ENCODE data around the gene RALGPS2.

RALGPS2 gene

DNA sequence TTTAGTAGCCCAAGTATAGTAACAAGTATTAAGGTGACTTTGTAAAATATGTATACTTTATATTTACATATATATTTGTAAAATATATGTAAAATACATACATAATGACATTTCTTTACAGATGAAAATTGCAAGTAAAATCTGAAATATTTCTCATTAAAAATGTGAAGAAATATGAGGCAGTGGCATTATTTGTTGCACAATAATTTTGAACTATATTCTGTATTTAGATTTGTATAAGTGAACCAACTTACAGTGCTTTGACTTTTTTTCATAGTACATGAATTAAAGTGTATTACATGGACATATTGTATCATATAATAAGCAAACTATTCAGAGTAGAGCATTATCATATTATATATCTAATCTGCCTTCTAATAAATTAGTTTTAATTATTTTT, 85.5 kb downstream of the RALGPS2 start:
- TF ChIP-seq, protein P1, sequence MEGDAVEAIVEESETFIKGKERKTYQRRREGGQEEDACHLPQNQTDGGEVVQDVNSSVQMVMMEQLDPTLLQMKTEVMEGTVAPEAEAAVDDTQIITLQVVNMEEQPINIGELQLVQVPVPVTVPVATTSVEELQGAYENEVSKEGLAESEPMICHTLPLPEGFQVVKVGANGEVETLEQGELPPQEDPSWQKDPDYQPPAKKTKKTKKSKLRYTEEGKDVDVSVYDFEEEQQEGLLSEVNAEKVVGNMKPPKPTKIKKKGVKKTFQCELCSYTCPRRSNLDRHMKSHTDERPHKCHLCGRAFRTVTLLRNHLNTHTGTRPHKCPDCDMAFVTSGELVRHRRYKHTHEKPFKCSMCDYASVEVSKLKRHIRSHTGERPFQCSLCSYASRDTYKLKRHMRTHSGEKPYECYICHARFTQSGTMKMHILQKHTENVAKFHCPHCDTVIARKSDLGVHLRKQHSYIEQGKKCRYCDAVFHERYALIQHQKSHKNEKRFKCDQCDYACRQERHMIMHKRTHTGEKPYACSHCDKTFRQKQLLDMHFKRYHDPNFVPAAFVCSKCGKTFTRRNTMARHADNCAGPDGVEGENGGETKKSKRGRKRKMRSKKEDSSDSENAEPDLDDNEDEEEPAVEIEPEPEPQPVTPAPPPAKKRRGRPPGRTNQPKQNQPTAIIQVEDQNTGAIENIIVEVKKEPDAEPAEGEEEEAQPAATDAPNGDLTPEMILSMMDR (IDR thresholded peaks at IDR 0.05; ENCODE audit: control insufficient read depth, extremely low read depth, insufficient read depth): no peak
- no peak overlapping the region for H3K4me3 ChIP-seq (ENCODE audit: low read depth, low read length)
- DNase-seq (ENCODE audit: low read depth): no peak

DNA sequence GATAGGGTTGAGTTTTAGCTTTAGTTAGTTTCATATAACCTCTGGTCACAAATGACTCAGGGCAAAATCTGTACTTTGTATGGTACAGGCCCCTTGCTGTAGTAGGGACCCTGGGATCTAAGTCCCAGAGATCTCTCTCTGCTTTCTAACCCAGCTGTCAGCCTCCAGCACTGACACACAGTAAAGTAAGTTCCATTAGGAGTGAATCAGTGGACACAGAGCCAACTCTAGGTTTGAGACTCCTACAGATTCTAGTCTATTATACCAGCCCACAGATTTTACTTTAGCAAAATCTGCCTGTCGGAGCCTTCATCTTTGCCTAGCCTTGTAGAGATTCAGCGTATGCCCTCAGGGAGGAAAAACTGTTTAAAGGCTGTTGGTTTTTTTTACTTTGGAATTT, 93.4 kb downstream of the RALGPS2 start:
- TF ChIP-seq, protein P1 (IDR thresholded peaks at IDR 0.05; ENCODE audit: control insufficient read depth, extremely low read depth, insufficient read depth): no peak
- no peak overlapping the region for H3K4me3 ChIP-seq (ENCODE audit: low read depth, low read length)
- DNase-seq (ENCODE audit: low read depth): no peak

DNA sequence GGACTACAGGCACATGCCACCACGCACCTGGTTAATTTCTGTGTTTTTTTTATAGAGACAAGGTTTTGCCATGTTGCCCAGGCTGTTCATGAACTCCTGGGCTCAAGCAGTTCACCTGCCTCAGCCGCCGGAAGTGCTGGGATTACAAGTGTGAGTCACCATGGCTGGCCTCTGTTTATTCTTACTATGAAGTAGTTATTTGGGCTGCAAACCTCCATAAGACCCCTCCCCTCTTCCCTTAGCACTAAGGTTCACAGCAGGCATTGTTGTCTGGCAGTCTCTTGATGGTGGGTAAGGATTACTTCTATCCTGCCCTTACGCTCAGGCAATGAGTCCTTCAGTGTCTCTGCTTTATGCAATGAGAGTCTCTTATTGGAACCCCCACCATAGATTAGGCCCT, 94.1 kb downstream of the RALGPS2 start:
- H3K4me3 ChIP-seq (ENCODE audit: low read depth, low read length): no peak overlapping the region
- no peak for DNase-seq (ENCODE audit: low read depth)
- TF ChIP-seq, protein P1 (IDR thresholded peaks at IDR 0.05; ENCODE audit: control insufficient read depth, extremely low read depth, insufficient read depth): no peak

DNA sequence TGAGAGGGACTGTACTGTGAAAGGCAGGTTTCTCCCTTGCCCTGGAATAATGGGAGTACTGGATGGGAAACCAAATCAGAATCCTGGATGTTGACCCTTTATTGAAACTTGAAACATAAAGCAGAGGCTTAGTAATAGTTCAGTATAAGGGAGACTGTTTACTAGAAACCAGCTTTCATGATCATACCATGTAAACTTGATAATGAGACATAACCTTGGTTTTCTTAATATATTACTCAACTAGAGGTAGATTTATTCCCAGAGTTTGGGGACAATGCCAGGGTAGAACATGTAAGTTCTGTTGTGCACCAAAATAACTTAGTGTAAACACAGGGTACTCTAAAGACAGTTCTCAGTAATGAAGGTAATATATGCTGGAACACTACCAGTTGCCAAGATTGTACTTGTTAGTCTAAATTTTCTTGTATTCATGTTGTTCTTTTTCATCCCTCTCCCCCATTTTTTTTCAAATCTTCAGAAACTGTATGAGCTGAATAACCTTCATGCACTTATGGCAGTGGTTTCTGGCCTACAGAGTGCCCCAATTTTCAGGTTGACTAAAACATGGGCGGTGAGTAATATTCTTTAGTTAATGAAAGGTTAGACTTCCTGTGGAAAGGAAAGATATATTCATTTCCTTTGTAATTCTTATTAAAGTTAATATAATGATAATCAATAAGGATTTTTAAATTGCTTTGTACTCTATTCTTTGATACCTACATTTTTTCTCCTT, 96.3 kb downstream of the RALGPS2 start:
- TF ChIP-seq, protein P1 (IDR thresholded peaks at IDR 0.05; ENCODE audit: control insufficient read depth, extremely low read depth, insufficient read depth): no peak
- no peak for DNase-seq (ENCODE audit: low read depth)
- H3K4me3 ChIP-seq (ENCODE audit: low read depth, low read length): no peak overlapping the region

DNA sequence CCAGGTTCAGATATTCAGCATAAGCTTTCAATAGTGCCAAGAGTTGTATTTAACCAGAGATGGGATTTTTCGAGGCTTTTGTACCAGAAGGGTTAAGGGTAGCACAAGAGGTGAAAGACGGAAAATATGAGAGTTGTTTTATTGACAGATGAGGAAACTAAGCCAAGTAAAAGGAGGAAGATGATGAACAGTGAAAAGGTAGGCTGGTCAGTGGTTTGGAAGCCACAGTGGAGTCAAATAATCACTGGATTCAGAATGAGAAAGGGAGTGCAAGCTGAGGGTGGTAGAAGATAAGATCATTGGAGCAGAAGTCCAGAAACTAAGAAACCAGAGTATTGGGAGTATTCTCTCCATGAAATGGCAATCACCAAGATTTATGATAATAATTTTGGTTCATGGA, 100.1 kb downstream of the RALGPS2 start:
- TF ChIP-seq, protein P1 (IDR thresholded peaks at IDR 0.05; ENCODE audit: control insufficient read depth, extremely low read depth, insufficient read depth): no peak
- H3K4me3 ChIP-seq (ENCODE audit: low read depth, low read length): no peak overlapping the region
- no peak for DNase-seq (ENCODE audit: low read depth)

DNA sequence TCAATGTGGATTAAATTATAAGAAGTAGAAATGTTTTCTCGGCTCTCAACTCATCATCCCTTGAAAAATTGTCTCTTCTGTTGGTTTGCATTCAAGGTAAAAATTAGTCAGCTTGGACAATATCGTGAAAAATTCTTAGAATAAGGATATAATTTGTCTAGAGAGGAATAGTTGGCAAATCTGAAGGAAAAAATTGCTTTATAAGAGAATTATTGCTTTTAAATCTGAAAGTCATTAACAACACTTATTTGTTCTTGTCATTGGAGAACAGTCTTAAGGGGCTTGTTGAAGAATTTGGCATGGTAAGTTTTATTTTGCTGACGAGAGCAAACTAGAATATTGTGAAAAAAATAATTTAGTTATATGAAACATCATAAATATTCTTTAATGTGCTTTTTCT, 119.4 kb downstream of the RALGPS2 start:
- DNase-seq (ENCODE audit: low read depth): no peak
- H3K4me3 ChIP-seq (ENCODE audit: low read depth, low read length): no peak overlapping the region
- TF ChIP-seq, protein P1 (IDR thresholded peaks at IDR 0.05; ENCODE audit: control insufficient read depth, extremely low read depth, insufficient read depth): no peak

DNA sequence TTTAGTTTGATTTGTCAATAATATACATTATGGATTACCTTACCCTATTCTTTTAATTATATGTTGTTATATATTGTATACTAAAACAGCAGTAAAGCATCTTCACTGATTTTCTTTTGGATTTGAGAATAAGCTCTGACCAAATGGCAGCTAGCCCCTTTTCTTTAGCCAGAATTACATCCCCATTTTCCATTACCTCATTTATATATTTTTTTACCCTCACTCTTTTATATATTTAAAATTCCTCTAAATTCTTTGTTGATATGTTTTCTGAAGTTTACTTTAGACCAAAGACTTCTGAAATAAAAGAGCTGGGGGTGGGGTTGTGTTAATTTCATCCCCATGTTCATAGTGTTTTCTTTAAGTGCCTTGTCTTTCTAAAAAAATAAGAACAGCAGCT, 121.3 kb downstream of the RALGPS2 start:
- TF ChIP-seq, protein P1 (IDR thresholded peaks at IDR 0.05; ENCODE audit: control insufficient read depth, extremely low read depth, insufficient read depth): no peak
- no peak for DNase-seq (ENCODE audit: low read depth)
- no peak overlapping the region for H3K4me3 ChIP-seq (ENCODE audit: low read depth, low read length)
